ENCODE results near the gene ARL15. TPM values are rescaled to one million over a fixed set of nuclear protein-coding genes. Genes with fewer than 3 reads are reported as not detected.

The ARL15 gene
- total RNA-seq, 2 experiments from 2014 or later, result 5.7 to 6.3 TPM

GRCh38 chr5:53913941-53914340, 396.4 kb downstream of the ARL15 start:
- Mint-ChIP-seq H3K4me3 (no peak overlapping the region), H3K9me3 (no peaks in the 10 kb centered on the region)

GRCh38 chr5:53908757-53909156, 401.6 kb downstream of the ARL15 start:
- Mint-ChIP-seq H3K27me3 (no peaks in the 10 kb centered on the region), H3K27ac (no peak overlapping the region), H3K4me1 (ENCODE audit: low read depth) (peaks cover 2% of the 10 kb centered on the region), H3K9me3 (no peaks in the 10 kb centered on the region), H3K36me3 (ENCODE audit: low read depth) (peaks cover 1% of the 10 kb centered on the region), H3K4me3 (no peak overlapping the region)
- ChIA-PET CTCF (no interaction called here), POLR2A (no interaction called here)
- TF ChIP-seq CTCF (IDR thresholded peaks at IDR 0.05), result no peak
- DNase-seq, result no peak
- intact Hi-C loops (cut with micrococcal nuclease), result no loop called here
- no peak for ATAC-seq

More at GRCh38 chr5:53913941-53914340, 396.4 kb downstream of the ARL15 start:
- no peak overlapping the region for H3K27ac Mint-ChIP-seq
- no peaks in the 10 kb centered on the region for H3K36me3 Mint-ChIP-seq (ENCODE audit: low read depth)
- intact Hi-C loops (cut with micrococcal nuclease), result no loop called here
- H3K27me3 Mint-ChIP-seq, result no peaks in the 10 kb centered on the region
- no peak for TF ChIP-seq CTCF (IDR thresholded peaks at IDR 0.05)
- DNase-seq (no peak), ATAC-seq (no peak)
- ChIA-PET CTCF (no interaction called here), POLR2A (interaction anchor here (0.5 kb wide), 1 partner anchor 159 kb away, joined by 4 read pairs; no protein-coding TSS in a partner anchor)
- H3K4me1 Mint-ChIP-seq (ENCODE audit: low read depth), result no peaks in the 10 kb centered on the region

- POLR2A ChIA-PET, result no interaction called here
- peaks cover 2% of the 10 kb centered on the region for H3K4me1 Mint-ChIP-seq (ENCODE audit: low read depth)
- DNase-seq (no peak), ATAC-seq (no peak)
- H3K36me3 Mint-ChIP-seq (ENCODE audit: low read depth), result peaks cover 1% of the 10 kb centered on the region
- no peak overlapping the region for H3K4me3 Mint-ChIP-seq
- H3K27ac Mint-ChIP-seq, result no peak overlapping the region
- intact Hi-C loops (cut with micrococcal nuclease), result no loop called here
- no peak for TF ChIP-seq CTCF (IDR thresholded peaks at IDR 0.05)
- CTCF ChIA-PET, result no interaction called here
- no peaks in the 10 kb centered on the region for H3K27me3 Mint-ChIP-seq
- H3K9me3 Mint-ChIP-seq, result no peaks in the 10 kb centered on the region
These were observed 402.5 kb downstream of the ARL15 start for GRCh38 chr5:53907827-53908226.

- Mint-ChIP-seq H3K4me1 (ENCODE audit: low read depth) (peaks cover 2% of the 10 kb centered on the region), H3K27ac (no peak overlapping the region), H3K27me3 (no peaks in the 10 kb centered on the region), H3K9me3 (no peaks in the 10 kb centered on the region), H3K4me3 (no peak overlapping the region), H3K36me3 (ENCODE audit: low read depth) (peaks cover 1% of the 10 kb centered on the region)
- no peak for TF ChIP-seq CTCF (IDR thresholded peaks at IDR 0.05)
- CTCF ChIA-PET, result no interaction called here
- ATAC-seq (no peak), DNase-seq (no peak)
- intact Hi-C loops (cut with micrococcal nuclease), result no loop called here
- POLR2A ChIA-PET, result no interaction called here
These were observed 403.6 kb downstream of the ARL15 start for GRCh38 chr5:53906736-53907135.

- ChIA-PET CTCF (no interaction called here), POLR2A (no interaction called here)
- H3K27ac Mint-ChIP-seq, result no peak overlapping the region
These were observed 408.0 kb downstream of the ARL15 start for GRCh38 chr5:53902296-53902907.

More at GRCh38 chr5:53902296-53902907, 408.0 kb downstream of the ARL15 start:
- intact Hi-C loops (cut with micrococcal nuclease), result no loop called here
- no peak for DNase-seq
- TF ChIP-seq CTCF (IDR thresholded peaks at IDR 0.05), result no peak
- H3K27me3 Mint-ChIP-seq, result no peaks in the 10 kb centered on the region
- no peak overlapping the region for H3K4me3 Mint-ChIP-seq
- no peaks in the 10 kb centered on the region for H3K4me1 Mint-ChIP-seq (ENCODE audit: low read depth)
- ATAC-seq, result no peak
- H3K9me3 Mint-ChIP-seq, result no peaks in the 10 kb centered on the region
- peaks cover 1% of the 10 kb centered on the region for H3K36me3 Mint-ChIP-seq (ENCODE audit: low read depth)

All from activated CD8-positive, alpha-beta T cell treated with anti-CD3 and anti-CD28 coated beads for 36 hours (primary cell).